ENCODE measurements around the gene NEURL3.

GRCh38 chr2:96463119-96463518, 42.0 kb downstream of the NEURL3 start:
- TF ChIP-seq BHLHE40 (IDR thresholded peaks at IDR 0.05; ENCODE audit: borderline replicate concordance) (no peak), SUZ12 (IDR thresholded peaks at IDR 0.05) (no peak), LEF1 (IDR thresholded peaks at IDR 0.05; ENCODE audit: borderline replicate concordance) (no peak), FOXM1 (IDR thresholded peaks at IDR 0.05; ENCODE audit: borderline replicate concordance) (no peak), SP1 (IDR thresholded peaks at IDR 0.05) (no peak), ZNF384 (IDR thresholded peaks at IDR 0.05) (no peak), FOXA1 (IDR thresholded peaks at IDR 0.05) (no peak), FOXK2 (IDR thresholded peaks at IDR 0.05) (no peak), PKNOX1 (IDR thresholded peaks at IDR 0.05) (no peak), ELF4 (IDR thresholded peaks at IDR 0.05) (no peak), CTBP1 (IDR thresholded peaks at IDR 0.05; ENCODE audit: borderline replicate concordance) (no peak), ARNT (IDR thresholded peaks at IDR 0.05) (no peak), TARDBP (IDR thresholded peaks at IDR 0.05) (no peak), NFRKB (IDR thresholded peaks at IDR 0.05) (no peak)
